H1 (cell line): ENCODE measurements around the gene SELENOV. TPM values are rescaled to one million over a fixed set of nuclear protein-coding genes. Genes with fewer than 3 reads are reported as not detected.

ENCODE experiments used
- CTCF ChIA-PET: fragments of 300-600 bp; sonication (Branson Sonifier 250); formaldehyde crosslinking; loops from one replicate; lab custom pipeline; 2021; ENCODE audit not compliant: partially characterized antibody; lab: Charles Lee
- POLR2A ChIA-PET: fragments of 300-600 bp; sonication (Branson Sonifier 250); formaldehyde crosslinking; loops from one replicate; lab custom pipeline; 2021; ENCODE audit warnings: inconsistent platforms; ENCODE audit not compliant: partially characterized antibody; lab: Charles Lee
- DNase-seq, 2 experiments: peaks; one replicate each; pipeline versions ENCODE4 v3.0.0 to v3.0.0-alpha.2; 2010 to 2022; ENCODE audit warnings: low spot score in 2 of 2, low read depth in 1 of 2, mixed read lengths in 1 of 2
- FAIRE-seq: peaks from 2 replicates; lab custom pipeline; 2011; peaks lifted over from hg19 to GRCh38; lab: Jason Lieb, UNC
- H2AFZ ChIP-seq: 2 replicates; pipeline ENCODE4 v1.8.1; 2012; ENCODE audit warnings: low read length, inconsistent platforms
- H2AK5ac ChIP-seq: 2 replicates; pipeline ENCODE4 v1.6.1; 2013; ENCODE audit warnings: low read depth, low read length
- H2BK120ac ChIP-seq: replicated peaks from 2 replicates; pipeline ENCODE3; 2013; ENCODE audit warnings: low read depth, low read length, inconsistent platforms
- H2BK12ac ChIP-seq: 2 replicates; pipeline ENCODE4 v1.6.1; 2013; ENCODE audit warnings: low read depth, low read length
- H2BK15ac ChIP-seq: 2 replicates; pipeline ENCODE4 v1.6.1; 2013; ENCODE audit warnings: low read length
- H2BK20ac ChIP-seq: 2 replicates; pipeline ENCODE4 v1.6.1; 2013; ENCODE audit warnings: low read length
- H2BK5ac ChIP-seq: 2 replicates; pipeline ENCODE4 v1.6.1; 2013; ENCODE audit warnings: low read depth, low read length
- H3K14ac ChIP-seq: 2 replicates; pipeline ENCODE4 v1.6.1; 2013; ENCODE audit warnings: inconsistent platforms; ENCODE audit not compliant: insufficient read length
- H3K18ac ChIP-seq: 2 replicates; pipeline ENCODE4 v1.6.1; 2013; ENCODE audit warnings: low read length; ENCODE audit errors: extremely low read depth
- H3K23ac ChIP-seq: 2 replicates; pipeline ENCODE4 v1.6.1; 2013; ENCODE audit warnings: inconsistent platforms; ENCODE audit not compliant: insufficient read length
- H3K23me2 ChIP-seq: 2 replicates; pipeline ENCODE4 v1.6.1; 2013; ENCODE audit warnings: low read depth, low read length
- H3K27ac ChIP-seq: 2 replicates; pipeline ENCODE4 v1.6.1; 2011; ENCODE audit warnings: low read depth, low read length, inconsistent platforms
- H3K27me3 ChIP-seq, 4 experiments: replicated peaks in 1 of 4; 1 replicate in 1 of 4; 2 replicates in 3 of 4; pipeline versions ENCODE4 v1.6.1 to v1.8.1; 2011 to 2013; ENCODE audit warnings: low read length in 3 of 4, mild to moderate bottlenecking in 3 of 4, inconsistent platforms in 2 of 4, mixed read lengths in 2 of 4, moderate library complexity in 1 of 4; ENCODE audit not compliant: control insufficient read depth in 3 of 4, insufficient read depth in 3 of 4; ENCODE audit errors: extremely low read depth in 1 of 4
- H3K36me3 ChIP-seq, 4 experiments: 2 replicates each; pipeline versions ENCODE4 v1.6.1 to v1.8.1; 2011 to 2013; ENCODE audit warnings: mild to moderate bottlenecking in 4 of 4, low read length in 3 of 4, moderate library complexity in 2 of 4, control low read depth in 1 of 4, inconsistent platforms in 1 of 4; ENCODE audit not compliant: insufficient read depth in 4 of 4, control insufficient read depth in 2 of 4
- H3K4ac ChIP-seq: replicated peaks from 2 replicates; pipeline ENCODE3; 2013; ENCODE audit warnings: low read length, low read depth, mixed read lengths, inconsistent platforms; ENCODE audit not compliant: insufficient read length
- H3K4me1 ChIP-seq, 4 experiments: replicated peaks in 1 of 4; 1 replicate in 1 of 4; 2 replicates in 3 of 4; pipeline versions ENCODE4 v1.6.1 to v1.8.1; 2011 to 2013; ENCODE audit warnings: low read length in 3 of 4, inconsistent platforms in 2 of 4, mixed read lengths in 1 of 4; ENCODE audit not compliant: insufficient read depth in 4 of 4, control insufficient read depth in 3 of 4
- H3K4me2 ChIP-seq, 2 experiments: 2 replicates each; pipeline versions ENCODE4 v1.6.1 to v1.8.1; 2011 to 2013; ENCODE audit warnings: low read depth in 2 of 2, low read length in 2 of 2, control low read depth in 1 of 2, inconsistent platforms in 1 of 2, mild to moderate bottlenecking in 1 of 2; ENCODE audit not compliant: insufficient read depth in 1 of 2
- H3K4me3 ChIP-seq, 4 experiments: fragments of 200-600, 300-600 bp in 1 of 4; sonication (generic), shearing (Covaris generic), sonication (Bioruptor Twin) in 1 of 4; 2 replicates each; pipeline versions ENCODE4 v1.5.1 to v1.8.1; 2011 to 2016; ENCODE audit warnings: low read length in 4 of 4, low read depth in 3 of 4, control low read depth in 2 of 4, inconsistent platforms in 2 of 4, mild to moderate bottlenecking in 2 of 4, mixed read lengths in 1 of 4, moderate library complexity in 1 of 4; ENCODE audit not compliant: insufficient read depth in 2 of 4; ENCODE audit errors: extremely low read depth in 1 of 4
- H3K56ac ChIP-seq: replicated peaks from 2 replicates; pipeline ENCODE3; 2013; ENCODE audit warnings: low read depth, mild to moderate bottlenecking, mixed read lengths, low read length, inconsistent platforms; ENCODE audit not compliant: insufficient read length
- H3K79me1 ChIP-seq: 2 replicates; pipeline ENCODE4 v1.6.1; 2013; ENCODE audit warnings: low read depth, low read length, control low read depth
- H3K79me2 ChIP-seq, 2 experiments: 2 replicates each; pipeline versions ENCODE4 v1.6.1 to v1.8.1; 2012 to 2013; ENCODE audit warnings: low read length in 2 of 2, mild to moderate bottlenecking in 2 of 2, inconsistent platforms in 1 of 2; ENCODE audit not compliant: insufficient read depth in 2 of 2, control insufficient read depth in 1 of 2
- H3K9ac ChIP-seq, 4 experiments: replicated peaks in 1 of 4; 1 replicate in 1 of 4; 2 replicates in 3 of 4; pipeline versions ENCODE4 v1.6.1 to v1.8.1; 2011 to 2013; ENCODE audit warnings: low read depth in 3 of 4, low read length in 3 of 4, control low read depth in 2 of 4, mild to moderate bottlenecking in 2 of 4, moderate library complexity in 2 of 4, inconsistent platforms in 1 of 4; ENCODE audit errors: extremely low read depth in 1 of 4
- H3K9me3 ChIP-seq, 2 experiments: 2 replicates each; pipeline versions ENCODE4 v1.6.1 to v1.8.1; 2012 to 2013; ENCODE audit warnings: mild to moderate bottlenecking in 2 of 2, moderate library complexity in 2 of 2, control low read depth in 1 of 2, inconsistent platforms in 1 of 2, low read depth in 1 of 2, low read length in 1 of 2, mixed read lengths in 1 of 2; ENCODE audit not compliant: insufficient read depth in 2 of 2
- H4K20me1 ChIP-seq, 2 experiments: replicated peaks in 1 of 2; 2 replicates each; pipeline versions ENCODE3 to v1.8.1; 2011 to 2013; ENCODE audit warnings: inconsistent platforms in 2 of 2, low read length in 2 of 2, mild to moderate bottlenecking in 1 of 2; ENCODE audit not compliant: insufficient read depth in 2 of 2, control insufficient read depth in 1 of 2
- H4K5ac ChIP-seq: 2 replicates; pipeline ENCODE4 v1.6.1; 2013; ENCODE audit warnings: low read length, low read depth, mixed read lengths, inconsistent platforms; ENCODE audit not compliant: insufficient read length
- H4K8ac ChIP-seq: 2 replicates; pipeline ENCODE4 v1.8.0; 2013; ENCODE audit warnings: mild to moderate bottlenecking, moderate library complexity, low read length, inconsistent platforms; ENCODE audit not compliant: insufficient read depth; ENCODE audit errors: extremely low read depth
- H4K91ac ChIP-seq: replicated peaks from 2 replicates; pipeline ENCODE3; 2013; ENCODE audit warnings: low read length, mixed read lengths, inconsistent platforms; ENCODE audit not compliant: insufficient read length
- BACH1 ChIP-seq: IDR thresholded peaks from 2 replicates; pipeline ENCODE4 v1.6.1; 2012; ENCODE audit warnings: low read length, improper control_type of control experiment
- BCL11A ChIP-seq, 2 experiments: IDR thresholded peaks; one replicate each; pipeline ENCODE4 v1.6.1; 2011; ENCODE audit warnings: low read depth in 2 of 2, low read length in 2 of 2, mild to moderate bottlenecking in 2 of 2
- EGR1 ChIP-seq: IDR thresholded peaks from 2 replicates; pipeline ENCODE4 v1.6.1; 2011; ENCODE audit warnings: low read depth, low read length, borderline replicate concordance
- GABPA ChIP-seq: IDR thresholded peaks from 2 replicates; pipeline ENCODE4 v1.6.1; 2011; ENCODE audit warnings: mild to moderate bottlenecking, low read length, moderate library complexity, borderline replicate concordance; ENCODE audit not compliant: insufficient read depth
- POLR2AphosphoS5 ChIP-seq: IDR thresholded peaks from 2 replicates; pipeline ENCODE4 v1.6.1; 2011; ENCODE audit warnings: low read depth, low read length
- POU5F1 ChIP-seq: IDR thresholded peaks from 2 replicates; pipeline ENCODE4 v1.6.1; 2011; ENCODE audit warnings: low read depth, mild to moderate bottlenecking, low read length, moderate library complexity
- RAD21 ChIP-seq, 2 experiments: IDR thresholded peaks in 1 of 2; conservative IDR thresholded peaks in 1 of 2; 2 replicates each; pipeline ENCODE4 v1.6.1; 2011; ENCODE audit warnings: low read depth in 2 of 2, low read length in 2 of 2, improper control_type of control experiment in 1 of 2, inconsistent platforms in 1 of 2, mild to moderate bottlenecking in 1 of 2, moderate library complexity in 1 of 2
- SIRT6 ChIP-seq: IDR thresholded peaks from one replicate; pipeline ENCODE4 v1.7.1; 2012; ENCODE audit warnings: low read length, inconsistent platforms
- SP4 ChIP-seq: IDR thresholded peaks from 2 replicates; pipeline ENCODE4 v1.6.1; 2012; ENCODE audit warnings: low read length, inconsistent platforms
- SRF ChIP-seq: IDR thresholded peaks from 2 replicates; pipeline ENCODE4 v1.6.1; 2011; ENCODE audit warnings: mild to moderate bottlenecking, low read depth, low read length, moderate library complexity
- SUZ12 ChIP-seq: fragments of 200-600 bp; sonication (generic); IDR thresholded peaks from 2 replicates; pipeline ENCODE4 v1.6.1; 2012; ENCODE audit warnings: mild to moderate bottlenecking, inconsistent platforms, low read length, moderate library complexity, mixed read lengths
- TAF7 ChIP-seq: optimal IDR thresholded peaks from 2 replicates; pipeline ENCODE3; 2011; ENCODE audit warnings: low read depth, mild to moderate bottlenecking, inconsistent platforms, low read length, moderate library complexity, borderline replicate concordance
- YY1 ChIP-seq: IDR thresholded peaks from 2 replicates; pipeline ENCODE4 v1.6.1; 2011; ENCODE audit warnings: low read depth, mild to moderate bottlenecking, low read length
- WGBS, 2 experiments: shearing (Covaris generic) in 1 of 2; methylation state at CpG; one replicate each; pipeline versions ENCODE4 v1.1.6 to v1.1.7; 2013 to 2015; ENCODE audit warnings: low lambda C conversion rate in 2 of 2, mixed read lengths in 2 of 2, inconsistent platforms in 1 of 2, low coverage in 1 of 2, missing lambda C conversion rate in 1 of 2; ENCODE audit not compliant: insufficient replicate concordance in 2 of 2, insufficient coverage in 1 of 2, insufficient read length in 1 of 2; ENCODE audit errors: extremely low coverage in 1 of 2, missing lambda C conversion rate in 1 of 2; 5-methylcytosine and 5-hydroxymethylcytosine counted together
- polyA plus RNA-seq, 7 experiments: library from polyadenylated mRNA; depleted of rRNA in 3 of 7; stranded (reverse) in 5 of 7; unstranded in 2 of 7; fragments of >200 nt in 5 of 7; fragments of 200-250 nt in 2 of 7; gene quantifications; 1 replicate in 5 of 7; 2 replicates in 1 of 7; 4 replicates in 1 of 7; pipeline versions ENCODE4 v1.2.1 to v1.2.3, GENCODE V29; 2011 to 2013; ENCODE audit warnings: missing spikeins in 2 of 7, mixed read lengths in 2 of 7
- total RNA-seq: library from RNA; stranded (reverse); fragmentation: NEBNext Ultra II Directional; extraction: Animal tissue kit (Norgen Biotek cat#: 25700); gene quantifications from 2 replicates; pipeline ENCODE4 v1.2.1, GENCODE V29; 2021
- TF ChIP-seq, protein P1 (sequence below): IDR thresholded peaks from 2 replicates; pipeline ENCODE4 v1.6.1; 2011; ENCODE audit warnings: low read depth, mild to moderate bottlenecking, low read length; ENCODE audit not compliant: insufficient read depth

The SELENOV gene
- total and polyA plus RNA-seq, 2 of the 8 experiments (the other 6 are each of a cell fraction or from before 2014, with no cell fraction given) = 8.4 to 10.7 TPM

DNA sequence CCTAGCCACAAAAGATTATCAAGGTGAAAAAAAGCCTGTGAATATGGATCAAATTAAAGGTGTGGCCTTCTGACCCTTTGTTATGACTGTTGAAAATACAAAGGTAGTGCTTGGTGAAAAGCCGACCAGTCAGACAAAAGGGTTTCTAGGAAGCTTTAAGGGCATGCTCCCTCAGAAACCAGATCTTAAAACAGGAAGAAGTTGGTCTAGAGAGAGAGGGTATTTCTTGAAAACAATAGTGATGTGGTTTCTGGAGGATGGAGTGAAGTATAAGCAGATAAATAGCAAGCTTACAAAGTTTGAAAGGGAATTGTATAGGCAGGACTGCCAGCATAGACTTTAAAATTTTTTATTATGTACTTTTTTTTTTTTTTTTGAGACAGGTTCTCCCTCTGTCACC, 30.0 kb downstream of the SELENOV start:
- Histone ChIP-seq H3K9ac (no peak overlapping the region), H4K91ac (no peak overlapping the region), H3K23me2 (no peaks in the 10 kb centered on the region), H4K5ac (no peak overlapping the region), H3K4me2 (no peak overlapping the region), H3K36me3 (no peaks in the 10 kb centered on the region), H3K79me2 (no peaks in the 10 kb centered on the region), H2BK120ac (no peak overlapping the region), H3K23ac (no peak overlapping the region), H3K9me3 (no peaks in the 10 kb centered on the region), H3K79me1 (no peaks in the 10 kb centered on the region), H4K20me1 (no peaks in the 10 kb centered on the region), H3K27ac (no peak overlapping the region), H2BK12ac (no peak overlapping the region), H3K4ac (no peak overlapping the region), H2BK20ac (no peak overlapping the region), H2BK15ac (no peak overlapping the region), H2AFZ (no peak overlapping the region), H3K27me3 (no peaks in the 10 kb centered on the region), H2AK5ac (no peak overlapping the region), H3K18ac (no peak overlapping the region), H3K56ac (no peak overlapping the region), H3K4me1 (peaks cover 0 to 4% (median under 1%) of the 10 kb centered on the region in 4 experiments; a peak in 3 of 7 replicates), H4K8ac (no peak overlapping the region), H2BK5ac (no peak overlapping the region), H3K14ac (no peak overlapping the region), H3K4me3 (no peak overlapping the region)
- CTCF ChIA-PET = interaction anchor here (0.9 to 1.3 kb wide), 2 partner anchors 12 to 83 kb away, joined by 3 to 7 read pairs; partner anchors contain the start of gene EID2B
- POLR2A ChIA-PET = interaction anchor here (0.6 kb wide), 1 partner anchor 85 kb away, joined by 4 read pairs; no protein-coding TSS in a partner anchor
- FAIRE-seq (no peak), DNase-seq (no peak)
- 78% methylated on average over 1 of the region's 1 CpG; no CpG with 5 or more reads in 1 of the 2 experiments for WGBS, 2 experiments
- TF ChIP-seq BACH1 (no peak), POLR2AphosphoS5 (no peak), SP4 (no peak), SIRT6 (no peak), BCL11A (IDR thresholded peaks at IDR 0.05; ENCODE audit: low read depth in 2 of 2, low read length in 2 of 2) (no peak), RAD21 (IDR thresholded peaks at IDR 0.05 in 1 of 2, conservative IDR thresholded peaks at IDR 0.05 in 1 of 2; ENCODE audit: low read depth in 2 of 2, low read length in 2 of 2) (no peak), EGR1 (no peak), TAF7 (no peak), GABPA (no peak), YY1 (no peak), SUZ12 (no peak), SRF (no peak), POU5F1 (no peak)
- TF ChIP-seq, protein P1, sequence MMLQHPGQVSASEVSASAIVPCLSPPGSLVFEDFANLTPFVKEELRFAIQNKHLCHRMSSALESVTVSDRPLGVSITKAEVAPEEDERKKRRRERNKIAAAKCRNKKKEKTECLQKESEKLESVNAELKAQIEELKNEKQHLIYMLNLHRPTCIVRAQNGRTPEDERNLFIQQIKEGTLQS = no peak
